HG03159 (cell line): Measurements from ENCODE around the gene MED16.
"Not testable (repeated sequence)": the region's sequence is repeated elsewhere in the genome, so short reads cannot be mapped to it uniquely, and the experiment has no call there.

Experiments
- ATAC-seq: cut with Tn5 transposase; IDR thresholded peaks from one replicate; pipeline ENCODE4 v1.9.1; 2021; ENCODE audit warnings: mild to moderate bottlenecking, moderate library complexity; ENCODE audit not compliant: unreplicated experiment

MED16 gene

DNA sequence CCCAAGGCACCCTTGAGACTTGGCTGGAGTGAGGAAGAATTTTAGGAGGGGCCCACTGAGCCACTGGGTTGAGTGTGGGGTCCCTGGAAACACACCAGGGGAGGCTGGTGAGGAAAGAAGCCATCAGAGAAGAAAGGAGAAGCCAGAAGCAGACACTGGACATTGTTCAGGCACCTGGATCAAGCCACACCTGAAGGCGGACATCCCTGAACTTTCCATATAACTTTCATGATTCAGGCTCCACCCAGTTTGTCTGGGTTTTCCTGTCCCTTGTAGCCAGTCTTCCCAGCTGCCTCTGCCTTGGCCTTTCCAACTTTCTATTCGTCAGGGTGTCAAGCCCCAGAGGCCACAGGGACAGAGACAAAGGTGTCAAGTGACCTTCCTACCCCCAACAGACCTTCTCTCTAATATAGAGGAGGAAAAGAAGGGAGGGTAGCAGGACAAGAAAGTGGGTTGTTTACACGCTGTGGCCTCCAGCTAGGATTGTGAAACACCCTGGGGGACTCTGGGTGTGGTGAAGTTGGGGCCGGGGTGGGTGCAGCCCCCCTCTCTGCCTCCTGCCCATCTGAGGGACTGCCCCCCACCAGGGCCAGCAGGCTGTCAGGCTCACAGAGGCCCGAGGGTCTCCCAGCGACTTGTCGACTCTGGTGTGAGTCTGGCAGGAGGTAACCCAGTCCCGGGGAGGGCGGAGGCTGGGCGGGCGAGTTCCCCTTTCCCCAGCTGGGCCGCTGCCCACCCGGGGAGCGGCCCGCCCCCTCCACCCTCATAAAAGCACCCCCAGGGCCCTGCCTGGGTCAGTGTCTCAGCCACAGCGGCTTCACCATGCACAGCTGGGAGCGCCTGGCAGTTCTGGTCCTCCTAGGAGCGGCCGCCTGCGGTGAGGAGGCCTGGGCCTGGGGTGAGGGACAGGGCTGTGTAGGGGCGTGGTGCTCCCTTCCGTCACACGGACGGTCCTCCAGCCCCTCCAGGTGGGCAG lies 33.8 kb downstream of the MED16 start, which contains the start of gene CFD:
Gene CFD (plus strand): TSS at position 797 of the 976 bp plus-strand sequence. CDS start 26 bp downstream, at position 823.
- no peak for ATAC-seq

DNA sequence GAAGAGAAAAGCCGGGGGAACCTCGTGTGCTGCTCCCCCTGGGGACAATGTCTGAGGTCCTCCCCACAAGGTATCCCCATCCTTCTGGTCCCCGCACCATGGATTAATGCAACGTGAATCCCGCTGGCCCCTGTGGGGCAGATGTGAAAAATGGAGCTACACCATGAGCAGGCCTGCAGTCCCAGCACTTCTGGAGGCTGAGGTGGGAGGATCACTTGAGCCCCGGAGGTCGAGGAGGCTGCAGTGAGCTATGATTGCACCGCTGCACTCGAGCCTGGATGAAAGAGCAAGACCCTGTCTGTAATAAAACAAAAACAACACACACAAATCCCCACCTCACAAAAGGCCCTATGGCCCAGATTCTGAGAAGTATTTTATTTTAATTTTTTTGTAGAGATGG lies 34.7 kb downstream of the MED16 start:
- ATAC-seq, result no peak

DNA sequence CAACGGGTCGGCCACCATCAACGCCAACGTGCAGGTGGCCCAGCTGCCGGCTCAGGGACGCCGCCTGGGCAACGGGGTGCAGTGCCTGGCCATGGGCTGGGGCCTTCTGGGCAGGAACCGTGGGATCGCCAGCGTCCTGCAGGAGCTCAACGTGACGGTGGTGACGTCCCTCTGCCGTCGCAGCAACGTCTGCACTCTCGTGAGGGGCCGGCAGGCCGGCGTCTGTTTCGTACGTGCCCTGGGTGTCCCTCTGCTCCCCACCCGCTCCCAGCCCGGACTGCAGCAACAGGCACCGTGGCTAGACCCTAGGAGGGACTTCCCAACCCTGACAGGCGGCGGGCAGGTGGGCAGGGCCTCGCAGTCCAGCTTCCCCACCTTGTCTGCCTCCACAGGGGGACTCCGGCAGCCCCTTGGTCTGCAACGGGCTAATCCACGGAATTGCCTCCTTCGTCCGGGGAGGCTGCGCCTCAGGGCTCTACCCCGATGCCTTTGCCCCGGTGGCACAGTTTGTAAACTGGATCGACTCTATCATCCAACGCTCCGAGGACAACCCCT lies 37.3 kb downstream of the MED16 start:
- no peak for ATAC-seq

DNA sequence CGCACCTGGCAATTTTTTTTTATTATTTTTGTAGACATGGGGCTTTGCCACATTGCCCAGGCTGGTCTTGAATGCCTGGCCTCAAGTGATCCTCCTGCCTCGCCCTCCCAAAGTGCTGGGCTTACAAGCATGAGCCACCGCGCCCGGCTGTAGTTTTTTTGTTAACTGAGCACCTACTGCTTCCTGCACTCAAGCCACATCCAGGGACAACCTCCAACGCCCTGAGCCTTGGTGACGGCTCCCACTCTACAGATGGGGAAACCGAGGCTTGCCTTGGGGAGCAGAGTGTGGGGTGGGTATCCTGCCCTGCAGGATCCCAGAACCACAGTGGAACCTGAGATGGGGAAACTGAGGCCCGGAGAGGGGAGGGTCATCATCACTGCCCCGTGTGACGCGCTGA lies 37.8 kb downstream of the MED16 start:
- ATAC-seq, result no peak

DNA sequence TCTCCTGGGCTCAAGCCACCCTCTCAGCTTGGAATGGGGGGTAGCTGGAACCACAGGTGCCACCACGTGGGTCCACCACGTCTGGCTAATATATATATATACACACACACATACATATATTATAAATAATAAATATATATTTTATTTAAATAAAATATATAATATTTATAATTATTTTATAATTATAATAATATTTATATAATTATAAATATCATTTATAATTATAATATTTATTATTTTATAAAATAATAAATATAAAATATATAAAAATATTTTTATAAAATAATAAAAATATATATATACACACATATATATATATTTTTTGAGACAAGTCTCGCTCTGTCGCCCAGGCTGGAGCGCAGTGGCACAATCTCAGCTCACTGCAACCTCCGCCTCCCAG lies 38.4 kb downstream of the MED16 start:
- ATAC-seq, result no peak

DNA sequence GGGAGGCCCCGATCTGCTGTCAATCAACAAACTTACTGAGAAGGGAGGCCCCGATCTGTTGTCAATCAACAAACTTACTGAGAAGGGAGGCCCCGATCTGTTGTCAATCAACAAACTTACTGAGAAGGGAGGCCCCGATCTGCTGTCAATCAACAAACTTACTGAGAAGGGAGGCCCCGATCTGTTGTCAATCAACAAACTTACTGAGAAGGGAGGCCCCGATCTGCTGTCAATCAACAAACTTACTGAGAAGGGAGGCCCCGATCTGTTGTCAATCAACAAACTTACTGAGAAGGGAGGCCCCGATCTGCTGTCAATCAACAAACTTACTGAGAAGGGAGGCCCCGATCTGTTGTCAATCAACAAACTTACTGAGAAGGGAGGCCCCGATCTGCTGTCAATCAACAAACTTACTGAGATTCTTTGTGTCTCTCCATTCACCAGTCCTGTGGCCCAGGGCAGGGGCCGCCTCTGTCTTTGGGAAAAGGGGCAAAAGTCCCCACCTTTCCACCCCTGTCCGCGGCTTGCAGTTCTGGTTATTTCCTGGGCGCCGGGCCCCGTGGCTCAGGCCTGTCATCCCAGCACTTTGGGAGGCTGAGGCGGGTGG lies 39.3 kb downstream of the MED16 start:
- not testable (repeated sequence) for ATAC-seq

DNA sequence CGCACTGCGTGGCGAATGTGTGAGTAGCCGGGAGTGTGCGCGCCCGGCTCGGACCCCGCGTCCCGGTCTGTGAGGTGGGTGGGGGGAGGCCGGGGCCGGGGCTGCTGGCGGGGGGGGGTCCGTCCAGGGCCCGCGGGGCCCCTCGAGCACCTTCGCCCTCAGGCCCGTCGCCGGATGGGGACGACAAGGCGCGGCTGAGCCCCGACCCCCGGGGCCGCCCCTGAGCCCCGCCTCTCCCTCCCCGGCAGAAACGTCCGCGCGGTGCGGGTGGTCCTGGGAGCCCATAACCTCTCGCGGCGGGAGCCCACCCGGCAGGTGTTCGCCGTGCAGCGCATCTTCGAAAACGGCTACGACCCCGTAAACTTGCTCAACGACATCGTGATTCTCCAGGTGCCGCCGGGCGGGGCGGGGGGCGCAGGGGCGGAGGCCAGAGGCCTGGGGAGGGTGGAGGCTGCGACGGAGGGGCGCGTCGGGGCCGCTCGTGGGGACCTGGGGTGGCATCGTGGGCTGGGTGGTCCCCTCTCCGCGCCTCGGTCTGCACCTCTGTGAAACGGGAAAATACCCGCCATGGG lies 39.9 kb downstream of the MED16 start:
- ATAC-seq, result no peak

DNA sequence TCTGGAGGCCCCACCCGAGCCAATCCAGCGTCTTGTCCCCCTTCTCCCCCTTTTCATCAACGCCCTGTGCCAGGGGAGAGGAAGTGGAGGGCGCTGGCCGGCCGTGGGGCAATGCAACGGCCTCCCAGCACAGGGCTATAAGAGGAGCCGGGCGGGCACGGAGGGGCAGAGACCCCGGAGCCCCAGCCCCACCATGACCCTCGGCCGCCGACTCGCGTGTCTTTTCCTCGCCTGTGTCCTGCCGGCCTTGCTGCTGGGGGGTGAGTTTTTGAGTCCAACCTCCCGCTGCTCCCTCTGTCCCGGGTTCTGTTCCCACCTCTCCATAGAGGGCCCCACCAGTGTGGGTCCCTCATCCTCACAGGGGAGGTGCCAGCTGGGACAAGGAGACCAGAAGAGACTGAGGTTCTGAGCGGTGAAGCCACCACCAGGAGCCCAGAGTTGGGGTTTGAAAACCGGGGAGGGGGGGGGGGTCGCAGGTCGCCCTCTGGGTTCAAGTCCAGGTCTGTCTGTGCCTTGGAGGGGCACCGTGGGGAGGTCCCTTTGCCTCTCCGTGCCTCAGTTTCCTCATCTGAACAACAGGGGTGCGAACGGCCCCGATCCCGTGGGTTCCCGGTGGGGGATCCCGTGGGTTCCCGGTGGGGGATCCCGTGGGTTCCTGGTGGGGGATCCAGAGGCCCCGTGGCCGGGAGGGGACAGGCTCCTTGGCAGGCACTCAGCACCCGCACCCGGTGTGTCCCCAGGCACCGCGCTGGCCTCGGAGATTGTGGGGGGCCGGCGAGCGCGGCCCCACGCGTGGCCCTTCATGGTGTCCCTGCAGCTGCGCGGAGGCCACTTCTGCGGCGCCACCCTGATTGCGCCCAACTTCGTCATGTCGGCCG lies 40.6 kb downstream of the MED16 start, which contains the start of gene ELANE:
Gene ELANE (plus strand): TSS at position 168 of the 878 bp plus-strand sequence. CDS start 26 bp downstream, at position 194.
- no peak for ATAC-seq

DNA sequence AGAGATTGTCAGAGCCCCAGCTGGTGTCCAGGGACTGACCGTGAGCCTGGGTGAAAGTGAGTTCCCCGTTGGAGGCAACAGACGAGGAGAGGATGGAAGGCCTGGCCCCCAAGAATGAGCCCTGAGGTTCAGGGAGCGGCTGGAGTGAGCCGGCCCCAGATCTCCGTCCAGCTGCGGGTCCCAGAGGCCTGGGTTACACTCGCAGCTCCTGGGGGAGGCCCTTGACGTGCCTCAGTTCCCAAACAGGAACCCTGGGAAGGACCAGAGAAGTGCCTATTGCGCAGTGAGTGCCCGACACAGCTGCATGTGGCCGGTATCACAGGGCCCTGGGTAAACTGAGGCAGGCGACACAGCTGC lies 42.0 kb downstream of the MED16 start:
- no peak for ATAC-seq

DNA sequence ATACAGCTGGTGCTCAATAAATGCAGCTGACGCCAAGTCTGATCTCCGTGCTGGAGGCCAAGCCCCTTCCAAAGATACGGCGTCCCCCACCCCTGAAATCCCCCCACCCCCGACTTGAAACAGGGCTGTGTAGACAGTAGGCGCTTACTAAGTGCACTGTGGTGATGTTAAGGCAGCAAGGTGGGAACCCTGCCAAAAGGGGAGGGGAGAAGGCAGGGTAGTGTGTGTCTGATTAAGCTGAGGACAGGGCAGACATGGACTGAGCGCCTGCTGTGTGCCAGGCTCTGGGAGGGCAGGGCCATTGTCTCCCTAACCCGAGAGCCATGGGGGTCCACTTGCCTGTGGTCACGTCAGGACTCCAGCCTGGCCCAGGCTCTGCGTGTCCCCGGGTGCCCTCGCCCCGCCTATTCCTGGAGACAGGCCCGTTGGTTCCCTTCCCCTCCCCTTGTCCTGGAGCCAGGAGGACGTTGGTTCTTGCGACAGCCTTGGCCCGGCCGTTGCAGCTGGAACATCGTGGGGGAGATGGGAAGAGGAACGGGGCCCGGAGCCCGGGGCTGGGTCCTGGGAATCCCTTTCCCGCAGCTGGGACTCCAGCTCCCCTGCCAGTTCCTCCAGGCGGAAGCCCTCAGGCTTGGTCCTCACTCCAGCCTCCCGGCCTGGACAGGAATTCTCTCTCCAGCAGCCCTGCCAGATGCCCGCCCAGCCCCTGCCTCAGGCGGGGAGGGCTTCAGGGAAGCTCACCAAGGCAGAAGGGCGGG lies 42.6 kb downstream of the MED16 start:
- no peak for ATAC-seq

DNA sequence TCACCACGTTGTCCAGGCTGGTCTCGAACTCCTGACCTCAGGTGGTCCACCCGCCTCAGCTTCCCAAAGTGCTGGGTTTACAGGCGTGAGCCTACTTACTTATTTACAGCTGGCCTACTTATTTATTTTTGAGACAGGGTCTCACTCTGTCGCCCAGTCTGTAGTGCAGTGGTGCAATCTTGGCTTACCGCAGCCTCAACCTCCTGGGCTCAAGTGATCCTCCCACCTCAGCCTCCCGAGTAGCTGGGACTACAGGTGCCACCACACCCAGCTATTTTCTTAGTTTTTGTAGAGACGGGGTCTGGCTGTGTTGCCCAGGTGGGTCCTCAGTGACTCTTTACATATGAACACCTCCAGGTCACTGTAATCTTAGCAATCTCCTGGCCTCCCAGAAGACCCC lies 43.8 kb downstream of the MED16 start:
- not testable (repeated sequence) for ATAC-seq

DNA sequence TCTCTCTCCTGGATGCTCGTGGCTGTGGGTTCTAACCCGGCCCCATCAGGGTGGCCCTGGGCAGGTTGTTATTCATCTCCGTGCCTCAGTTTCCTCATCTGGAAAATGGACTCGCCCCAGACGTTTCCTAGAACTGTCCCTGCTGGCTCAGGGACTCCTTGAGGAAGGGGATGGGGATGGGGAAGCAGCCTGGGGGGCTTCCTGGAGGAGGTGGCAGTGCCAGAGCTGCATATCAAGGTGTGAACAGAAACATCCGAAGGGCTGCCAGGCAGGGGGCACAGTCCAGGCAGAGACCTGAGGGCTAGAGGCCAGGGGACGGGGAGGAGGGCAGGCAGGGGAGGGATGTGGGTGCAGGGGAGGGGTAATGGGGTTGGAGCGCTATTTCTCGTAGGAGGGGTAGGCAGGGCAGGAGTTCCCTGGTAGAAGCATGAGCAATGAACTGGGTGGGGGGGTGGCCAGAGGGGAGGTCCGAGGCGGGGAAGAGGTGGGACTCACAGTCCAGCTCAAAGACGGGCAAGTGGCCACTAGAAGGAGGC lies 44.5 kb downstream of the MED16 start:
- ATAC-seq, result no peak

DNA sequence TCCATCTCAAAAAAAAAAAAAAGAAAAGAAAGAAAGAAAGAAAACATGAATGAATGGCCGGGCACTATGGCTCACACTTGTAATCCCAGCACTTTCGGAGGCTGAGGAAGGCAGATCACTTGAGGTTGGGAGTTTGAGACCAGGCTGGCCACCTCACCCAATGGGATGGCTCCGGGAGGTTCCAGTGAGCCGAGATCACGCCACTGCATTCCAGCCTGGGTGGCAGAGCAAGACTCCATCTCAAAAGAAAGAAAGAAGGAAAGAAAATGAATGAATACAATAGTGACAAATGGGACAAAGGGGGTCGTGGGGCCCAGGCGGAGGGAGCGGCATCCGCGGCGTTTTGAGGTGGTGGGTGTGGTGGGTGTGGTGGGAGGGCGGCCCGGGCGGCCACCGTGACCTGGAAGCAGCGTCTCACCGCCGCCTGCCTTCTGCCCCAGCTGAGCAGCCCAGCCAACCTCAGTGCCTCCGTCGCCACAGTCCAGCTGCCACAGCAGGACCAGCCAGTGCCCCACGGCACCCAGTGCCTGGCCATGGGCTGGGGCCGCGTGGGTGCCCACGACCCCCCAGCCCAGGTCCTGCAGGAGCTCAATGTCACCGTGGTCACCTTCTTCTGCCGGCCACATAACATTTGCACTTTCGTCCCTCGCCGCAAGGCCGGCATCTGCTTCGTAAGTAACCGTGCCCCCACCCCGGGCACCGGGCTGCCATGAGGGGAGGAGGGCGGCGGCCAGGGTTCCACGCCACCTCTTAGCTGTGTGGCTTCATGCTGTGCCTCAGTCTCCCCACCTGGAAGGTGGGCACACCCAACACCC lies 47.1 kb downstream of the MED16 start:
- ATAC-seq, result no peak

DNA sequence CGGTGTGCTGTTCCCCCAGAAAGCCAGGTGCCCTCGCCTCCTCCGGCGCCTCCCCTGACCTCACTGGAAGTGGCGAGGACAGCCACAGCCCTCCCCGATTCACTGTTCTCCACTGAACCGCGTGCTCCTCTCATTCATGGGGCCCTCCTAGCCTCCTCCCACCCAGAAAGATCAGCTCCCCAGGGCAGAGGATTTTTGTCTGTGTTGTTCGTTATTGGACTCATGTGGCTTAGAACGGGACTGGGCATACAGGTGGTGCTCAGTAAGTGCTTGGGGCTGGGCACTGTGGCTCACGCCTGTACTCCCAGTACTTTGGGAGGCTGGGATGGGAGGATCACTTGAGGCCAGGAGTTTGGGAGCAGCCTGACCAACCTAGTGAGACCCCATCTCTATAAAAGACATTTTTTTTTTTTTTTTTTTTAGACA lies 48.4 kb downstream of the MED16 start:
- no peak for ATAC-seq

DNA sequence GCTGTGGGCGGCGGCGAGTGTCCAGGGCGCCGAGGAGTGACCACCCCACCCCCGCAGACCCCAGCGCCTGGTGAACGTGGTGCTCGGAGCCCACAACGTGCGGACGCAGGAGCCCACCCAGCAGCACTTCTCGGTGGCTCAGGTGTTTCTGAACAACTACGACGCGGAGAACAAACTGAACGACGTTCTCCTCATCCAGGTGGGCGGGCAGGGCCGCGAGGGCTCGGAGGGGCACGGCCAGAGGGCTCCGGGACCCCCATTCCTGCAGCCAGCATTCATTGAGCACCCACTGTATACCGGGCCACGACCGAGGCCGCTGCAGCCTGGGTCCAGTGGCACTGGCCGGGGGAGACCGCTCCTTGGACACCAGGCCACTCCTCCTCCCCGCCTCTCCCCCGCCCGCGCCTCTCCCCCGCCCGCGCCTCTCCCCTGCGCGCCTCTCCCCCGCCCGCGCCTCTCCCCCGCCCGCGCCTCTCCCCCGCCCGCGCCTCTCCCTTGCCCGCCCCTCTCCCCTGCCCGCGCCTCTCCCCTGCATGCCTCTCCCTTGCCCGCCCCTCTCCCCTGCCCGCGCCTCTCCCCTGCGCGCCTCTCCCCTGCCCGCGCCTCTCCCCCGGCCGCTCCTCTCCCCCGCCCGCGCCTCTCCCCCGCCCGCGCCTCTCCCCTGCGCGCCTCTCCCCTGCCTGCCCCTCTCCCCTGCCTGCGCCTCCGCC lies 49.0 kb downstream of the MED16 start:
- ATAC-seq, result no peak

DNA sequence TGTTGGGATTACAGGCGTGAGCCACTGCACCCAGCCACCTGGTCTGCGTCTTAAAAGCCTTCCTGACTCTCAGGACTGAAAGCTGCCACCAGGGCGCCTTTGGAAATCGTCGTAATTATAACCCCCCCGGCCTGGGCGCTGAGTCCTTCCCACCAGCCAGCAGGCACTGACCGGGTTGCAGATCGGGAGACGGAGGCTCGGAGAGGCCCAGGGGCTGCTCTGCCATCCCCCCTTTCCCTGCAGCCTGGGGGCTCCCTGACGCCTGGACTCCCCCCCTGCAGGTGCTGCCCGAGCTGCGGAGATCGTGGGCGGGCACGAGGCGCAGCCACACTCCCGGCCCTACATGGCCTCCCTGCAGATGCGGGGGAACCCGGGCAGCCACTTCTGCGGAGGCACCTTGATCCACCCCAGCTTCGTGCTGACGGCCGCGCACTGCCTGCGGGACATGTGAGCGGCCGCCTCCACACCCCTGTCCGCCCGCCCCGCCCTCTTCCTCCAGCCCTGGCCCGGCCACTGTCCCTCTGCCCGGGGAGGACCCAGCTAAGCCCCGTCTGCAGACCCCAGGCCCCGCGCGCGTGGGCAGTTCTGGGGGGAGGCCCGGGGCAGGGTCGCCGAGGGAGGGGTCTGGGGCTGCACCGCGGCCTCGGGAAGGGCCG lies 49.7 kb downstream of the MED16 start:
- ATAC-seq, result no peak

DNA sequence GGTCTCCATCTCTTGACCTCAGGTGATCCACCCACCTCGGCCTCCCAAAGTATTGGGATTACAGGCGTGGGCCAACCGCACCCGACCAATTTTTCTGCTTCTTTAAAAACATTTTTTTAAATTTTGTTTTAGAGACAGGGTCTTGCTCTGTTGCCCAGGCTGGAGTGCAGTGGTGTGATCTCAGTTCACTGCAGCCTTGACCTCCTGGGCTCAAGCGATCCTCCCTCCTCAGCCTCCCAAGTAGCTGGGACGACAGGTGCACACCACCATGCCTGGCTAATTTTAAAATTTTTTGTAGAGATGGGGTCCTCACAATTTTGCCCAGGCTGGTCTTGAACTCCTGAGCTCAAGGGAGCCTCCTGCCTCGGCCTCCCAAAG lies 50.2 kb downstream of the MED16 start:
- ATAC-seq, result not testable (repeated sequence)
